ENCODE measurements around the gene ZNF222. TPM values are rescaled to one million over a fixed set of nuclear protein-coding genes. Genes with fewer than 3 reads are reported as not detected.

The ZNF222 gene
- total and polyA plus RNA-seq, 2 donors (not counting 1 experiment from before 2014, with no cell fraction given): 6.0 to 13.0 TPM

DNA sequence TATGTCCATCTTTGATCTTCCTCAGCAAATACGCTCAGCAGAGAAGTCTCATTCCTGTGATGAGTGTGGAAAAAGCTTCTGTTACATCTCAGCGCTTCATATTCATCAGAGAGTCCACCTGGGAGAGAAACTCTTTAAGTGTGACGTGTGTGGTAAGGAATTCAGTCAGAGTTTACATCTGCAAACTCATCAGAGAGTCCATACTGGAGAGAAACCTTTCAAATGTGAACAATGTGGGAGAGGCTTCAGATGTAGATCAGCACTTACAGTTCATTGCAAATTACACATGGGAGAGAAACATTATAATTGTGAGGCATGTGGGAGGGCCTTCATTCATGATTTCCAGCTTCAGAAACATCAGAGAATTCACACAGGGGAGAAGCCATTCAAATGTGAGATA is 41.1 kb downstream of the ZNF222 start:
- DNase-seq (ENCODE audit: low read depth in 2 of 2): no peak
- H2AFZ ChIP-seq (ENCODE audit: low read length): no peak overlapping the region
- H4K20me1 ChIP-seq (ENCODE audit: control insufficient read depth, extremely low read depth, insufficient read depth, low read length): no peaks in the 10 kb centered on the region
- H3K4me1 ChIP-seq (ENCODE audit: control insufficient read depth, extremely low read depth, insufficient read depth, low read length): no peaks in the 10 kb centered on the region
- TF ChIP-seq EZH2 (IDR thresholded peaks at IDR 0.05; ENCODE audit: low read length, missing control alignments): no peak
- TF ChIP-seq, protein P1, sequence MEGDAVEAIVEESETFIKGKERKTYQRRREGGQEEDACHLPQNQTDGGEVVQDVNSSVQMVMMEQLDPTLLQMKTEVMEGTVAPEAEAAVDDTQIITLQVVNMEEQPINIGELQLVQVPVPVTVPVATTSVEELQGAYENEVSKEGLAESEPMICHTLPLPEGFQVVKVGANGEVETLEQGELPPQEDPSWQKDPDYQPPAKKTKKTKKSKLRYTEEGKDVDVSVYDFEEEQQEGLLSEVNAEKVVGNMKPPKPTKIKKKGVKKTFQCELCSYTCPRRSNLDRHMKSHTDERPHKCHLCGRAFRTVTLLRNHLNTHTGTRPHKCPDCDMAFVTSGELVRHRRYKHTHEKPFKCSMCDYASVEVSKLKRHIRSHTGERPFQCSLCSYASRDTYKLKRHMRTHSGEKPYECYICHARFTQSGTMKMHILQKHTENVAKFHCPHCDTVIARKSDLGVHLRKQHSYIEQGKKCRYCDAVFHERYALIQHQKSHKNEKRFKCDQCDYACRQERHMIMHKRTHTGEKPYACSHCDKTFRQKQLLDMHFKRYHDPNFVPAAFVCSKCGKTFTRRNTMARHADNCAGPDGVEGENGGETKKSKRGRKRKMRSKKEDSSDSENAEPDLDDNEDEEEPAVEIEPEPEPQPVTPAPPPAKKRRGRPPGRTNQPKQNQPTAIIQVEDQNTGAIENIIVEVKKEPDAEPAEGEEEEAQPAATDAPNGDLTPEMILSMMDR (conservative IDR thresholded peaks at IDR 0.05 in 1 of 2, IDR thresholded peaks at IDR 0.05 in 1 of 2; ENCODE audit: low read depth in 1 of 2, low read length in 2 of 2): no peak
- H3K9ac ChIP-seq (ENCODE audit: insufficient read depth, low read length): no peak overlapping the region
- peaks cover 5% of the 10 kb centered on the region for H3K9me3 ChIP-seq (ENCODE audit: control insufficient read depth, insufficient read depth, low read depth, low read length)
- H3K27me3 ChIP-seq (ENCODE audit: control insufficient read depth, insufficient read depth, low read length): no peaks in the 10 kb centered on the region
- H3K4me3 ChIP-seq (replicated peaks in 1 of 4; ENCODE audit: control extremely low read depth in 1 of 4, insufficient read depth in 1 of 4, low read depth in 3 of 4, low read length in 4 of 4): no peak overlapping the region
- no peak overlapping the region for H3K27ac ChIP-seq (ENCODE audit: insufficient read depth, low read length)
- H3K36me3 ChIP-seq (ENCODE audit: control insufficient read depth, insufficient read depth, low read length): peaks cover 13% of the 10 kb centered on the region
- H3K79me2 ChIP-seq (ENCODE audit: control insufficient read depth, insufficient read depth, low read length): no peaks in the 10 kb centered on the region
- no peak overlapping the region for H3K4me2 ChIP-seq (ENCODE audit: extremely low read depth, insufficient read depth, low read length)

DNA sequence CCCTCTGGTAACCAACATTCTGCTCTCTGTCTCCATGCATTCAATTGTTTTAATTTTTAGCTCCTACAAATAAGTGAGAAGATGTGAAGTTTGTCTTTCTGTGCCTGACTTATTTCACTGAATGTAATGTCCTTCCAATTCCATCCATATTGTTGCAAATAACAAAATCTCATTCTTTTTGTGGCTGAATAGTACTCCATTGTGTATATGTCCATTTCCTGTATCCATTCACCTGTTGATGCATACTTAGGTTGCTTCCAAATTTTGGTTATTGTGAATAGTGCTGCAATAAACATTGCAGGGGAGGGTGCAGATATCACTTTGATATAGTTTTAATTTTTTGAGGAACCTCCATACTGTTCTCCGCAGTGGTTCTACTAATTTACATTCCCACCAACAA is 44.2 kb downstream of the ZNF222 start:
- Histone ChIP-seq H3K36me3 (ENCODE audit: control insufficient read depth, insufficient read depth, low read length) (peaks cover 10% of the 10 kb centered on the region), H3K4me3 (replicated peaks in 1 of 4; ENCODE audit: control extremely low read depth in 1 of 4, insufficient read depth in 1 of 4, low read depth in 3 of 4, low read length in 4 of 4) (no peak overlapping the region), H2AFZ (ENCODE audit: low read length) (no peak overlapping the region), H3K27me3 (ENCODE audit: control insufficient read depth, insufficient read depth, low read length) (no peaks in the 10 kb centered on the region), H3K79me2 (ENCODE audit: control insufficient read depth, insufficient read depth, low read length) (no peaks in the 10 kb centered on the region), H3K9ac (ENCODE audit: insufficient read depth, low read length) (no peak overlapping the region), H3K4me1 (ENCODE audit: control insufficient read depth, extremely low read depth, insufficient read depth, low read length) (peaks cover 3% of the 10 kb centered on the region), H3K9me3 (ENCODE audit: control insufficient read depth, insufficient read depth, low read depth, low read length) (peaks cover 5% of the 10 kb centered on the region), H3K4me2 (ENCODE audit: extremely low read depth, insufficient read depth, low read length) (no peak overlapping the region), H3K27ac (ENCODE audit: insufficient read depth, low read length) (no peak overlapping the region), H4K20me1 (ENCODE audit: control insufficient read depth, extremely low read depth, insufficient read depth, low read length) (no peaks in the 10 kb centered on the region)
- no peak for TF ChIP-seq EZH2 (IDR thresholded peaks at IDR 0.05; ENCODE audit: low read length, missing control alignments)
- no peak for DNase-seq (ENCODE audit: low read depth in 2 of 2)

DNA sequence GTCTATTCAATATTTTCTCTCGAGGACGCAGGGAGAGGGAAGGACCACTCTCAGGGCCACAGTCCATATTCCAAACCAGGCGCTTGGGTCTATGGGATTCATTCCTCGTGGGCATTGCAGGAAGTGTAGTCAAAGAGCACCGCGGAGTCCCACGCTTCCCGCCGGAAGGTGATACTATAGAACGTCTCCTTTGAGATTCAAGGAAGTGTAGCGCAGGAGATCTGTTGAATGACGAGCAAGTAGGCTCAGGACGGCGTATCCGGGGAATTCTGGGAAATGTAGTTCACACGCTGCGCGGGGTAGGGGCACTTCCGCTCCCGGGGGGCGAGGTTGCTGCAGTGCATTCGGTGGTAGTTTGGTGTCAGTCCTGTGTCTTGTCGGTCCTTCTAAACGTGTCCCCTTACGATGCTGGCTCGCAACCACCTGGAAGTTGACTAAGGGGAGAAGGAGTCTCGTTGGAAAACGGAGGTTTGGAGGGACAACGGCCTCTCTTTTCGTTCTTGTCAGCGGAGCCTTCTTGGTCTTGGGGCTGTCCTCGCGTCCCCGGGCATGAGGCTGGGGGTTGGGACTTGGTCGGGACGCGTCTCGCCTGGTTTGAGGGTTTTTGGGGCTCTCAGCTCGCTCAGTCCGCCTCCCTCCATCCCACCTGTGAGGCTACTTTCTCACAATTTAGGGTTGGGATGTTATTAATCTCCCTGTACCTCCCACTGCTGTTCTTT is 46.8 kb downstream of the ZNF222 start, which contains the start of gene ZNF284:
Gene ZNF284, plus strand, starts transcription at position 336 of the 719 bp plus-strand sequence. CDS start 4,231 bp downstream, outside the sequence.
- peak within 1 kb of the TSS; percentile 82 to 92 (median 88) for H3K4me3 ChIP-seq (replicated peaks in 1 of 4; ENCODE audit: control extremely low read depth in 1 of 4, insufficient read depth in 1 of 4, low read depth in 3 of 4, low read length in 4 of 4)
- H3K79me2 ChIP-seq (ENCODE audit: control insufficient read depth, insufficient read depth, low read length): no peaks in the 10 kb centered on the region
- peak; percentile 92 to 93 for DNase-seq (ENCODE audit: low read depth in 2 of 2)
- no peaks in the 10 kb centered on the region for H3K9me3 ChIP-seq (ENCODE audit: control insufficient read depth, insufficient read depth, low read depth, low read length)
- H3K27me3 ChIP-seq (ENCODE audit: control insufficient read depth, insufficient read depth, low read length): no peaks in the 10 kb centered on the region
- no peak for TF ChIP-seq EZH2 (IDR thresholded peaks at IDR 0.05; ENCODE audit: low read length, missing control alignments)
- TF ChIP-seq, protein P1 (conservative IDR thresholded peaks at IDR 0.05 in 1 of 2, IDR thresholded peaks at IDR 0.05 in 1 of 2; ENCODE audit: low read depth in 1 of 2, low read length in 2 of 2): no peak
- H4K20me1 ChIP-seq (ENCODE audit: control insufficient read depth, extremely low read depth, insufficient read depth, low read length): no peaks in the 10 kb centered on the region
- H3K36me3 ChIP-seq (ENCODE audit: control insufficient read depth, insufficient read depth, low read length): no peaks in the 10 kb centered on the region
- H3K4me1 ChIP-seq (ENCODE audit: control insufficient read depth, extremely low read depth, insufficient read depth, low read length): peaks cover 3% of the 10 kb centered on the region
- peak within 1 kb of the TSS; percentile 49 for H3K27ac ChIP-seq (ENCODE audit: insufficient read depth, low read length)
- peak within 1 kb of the TSS; percentile 100 for H2AFZ ChIP-seq (ENCODE audit: low read length)
- peak within 1 kb of the TSS; percentile 44 for H3K9ac ChIP-seq (ENCODE audit: insufficient read depth, low read length)
- peak within 1 kb of the TSS; percentile 97 for H3K4me2 ChIP-seq (ENCODE audit: extremely low read depth, insufficient read depth, low read length)
